Keratinocyte (primary cell): ENCODE measurements around the gene TMEM270. TPM values are rescaled to one million over a fixed set of nuclear protein-coding genes. Genes with fewer than 3 reads are reported as not detected.

ENCODE experiments used
- DNase-seq: peaks from one replicate; pipeline ENCODE4 v3.0.0-alpha.2; 2011; ENCODE audit warnings: low read depth, missing footprints, low spot score
- FAIRE-seq: peaks from 2 replicates; lab custom pipeline; 2011; peaks lifted over from hg19 to GRCh38; lab: Jason Lieb, UNC
- H2AFZ ChIP-seq: 2 replicates; pipeline ENCODE4 v1.6.0; 2012; ENCODE audit warnings: low read length, control low read depth, inconsistent platforms; ENCODE audit not compliant: control insufficient read depth
- H3K27ac ChIP-seq: 2 replicates; pipeline ENCODE4 v1.5.1; 2011; ENCODE audit warnings: low read length; ENCODE audit not compliant: control insufficient read depth, insufficient read depth
- H3K27me3 ChIP-seq: 3 replicates; pipeline ENCODE4 v1.6.0; 2011; ENCODE audit warnings: low read length; ENCODE audit not compliant: control insufficient read depth, insufficient read depth; ENCODE audit errors: extremely low read depth
- H3K36me3 ChIP-seq, 2 experiments: 2 replicates in 1 of 2; 3 replicates in 1 of 2; pipeline ENCODE4 v1.5.1; 2011; ENCODE audit warnings: low read length in 2 of 2, mild to moderate bottlenecking in 1 of 2; ENCODE audit not compliant: control insufficient read depth in 2 of 2, insufficient read depth in 2 of 2; ENCODE audit errors: extremely low read depth in 1 of 2
- H3K4me1 ChIP-seq: 3 replicates; pipeline ENCODE4 v1.5.1; 2011; ENCODE audit warnings: low read length; ENCODE audit not compliant: control insufficient read depth, insufficient read depth; ENCODE audit errors: extremely low read depth
- H3K4me2 ChIP-seq: 3 replicates; pipeline ENCODE4 v1.6.0; 2011; ENCODE audit warnings: low read depth, low read length; ENCODE audit not compliant: control insufficient read depth, insufficient read depth; ENCODE audit errors: extremely low read depth
- H3K4me3 ChIP-seq, 3 experiments: fragments of 200-600 bp in 1 of 3; sonication (generic) in 1 of 3; 2 replicates in 2 of 3; 3 replicates in 1 of 3; pipeline ENCODE4 v1.5.1; 2011 to 2016; ENCODE audit warnings: low read length in 3 of 3, mild to moderate bottlenecking in 3 of 3, control low read depth in 2 of 3, inconsistent platforms in 1 of 3, low read depth in 1 of 3, mixed read lengths in 1 of 3, mixed run types in 1 of 3, moderate library complexity in 1 of 3; ENCODE audit not compliant: control insufficient read depth in 2 of 3, insufficient read depth in 2 of 3; ENCODE audit errors: extremely low read depth in 1 of 3
- H3K79me2 ChIP-seq: 2 replicates; pipeline ENCODE4 v1.6.0; 2012; ENCODE audit warnings: low read length; ENCODE audit not compliant: control insufficient read depth, insufficient read depth
- H3K9ac ChIP-seq: 3 replicates; pipeline ENCODE4 v1.6.0; 2011; ENCODE audit warnings: low read length; ENCODE audit not compliant: control insufficient read depth, insufficient read depth; ENCODE audit errors: extremely low read depth
- H3K9me1 ChIP-seq: 3 replicates; pipeline ENCODE4 v1.6.0; 2011; ENCODE audit warnings: low read length; ENCODE audit not compliant: control insufficient read depth, insufficient read depth; ENCODE audit errors: extremely low read depth
- H3K9me3 ChIP-seq: 2 replicates; pipeline ENCODE4 v1.5.1; 2012; ENCODE audit warnings: low read depth, low read length; ENCODE audit not compliant: control insufficient read depth
- H4K20me1 ChIP-seq: 3 replicates; pipeline ENCODE4 v1.6.0; 2011; ENCODE audit warnings: low read length; ENCODE audit not compliant: control insufficient read depth, insufficient read depth; ENCODE audit errors: extremely low read depth
- CTCF ChIP-seq, 3 experiments: IDR thresholded peaks in 1 of 3; conservative IDR thresholded peaks in 1 of 3; optimal IDR thresholded peaks in 1 of 3; 2 replicates in 2 of 3; 3 replicates in 1 of 3; pipeline versions ENCODE3 to v1.5.1; 2011; ENCODE audit warnings: low read length in 3 of 3, mild to moderate bottlenecking in 3 of 3, moderate library complexity in 2 of 3, control low read depth in 1 of 3, inconsistent platforms in 1 of 3; ENCODE audit not compliant: insufficient read depth in 2 of 3; ENCODE audit errors: extremely low read depth in 1 of 3
- EZH2 ChIP-seq: IDR thresholded peaks from one replicate; pipeline ENCODE4 v1.6.1; 2012; ENCODE audit warnings: inconsistent platforms, mild to moderate bottlenecking, low read length, moderate library complexity
- dilution Hi-C: fragments of 300-500 bp; cut with MboI; formaldehyde crosslinking; loops from one replicate; pipeline ENCODE4 v1.7.0; 2020; ENCODE audit warnings: low sequenced_read_pairs; ENCODE audit not compliant: extremely low pct_ligation_motif_present
- polyA plus RNA-seq, 5 experiments: library from polyadenylated mRNA; depleted of rRNA in 3 of 5; stranded (reverse) in 3 of 5; stranded (forward) in 1 of 5; unstranded in 1 of 5; fragments of >200 nt; gene quantifications; 1 replicate in 1 of 5; 2 replicates in 3 of 5; 3 replicates in 1 of 5; pipeline versions ENCODE4 v1.2.1 to v1.2.3, GENCODE V29; 2011 to 2012; ENCODE audit warnings: missing spikeins in 2 of 5, low read depth in 1 of 5, low replicate concordance in 1 of 5

TMEM270 gene
- polyA plus RNA-seq, 1 donor (not counting 4 experiments of a cell fraction or from before 2014, with no cell fraction given): not detected

- Histone ChIP-seq H3K27me3 (no peaks in the 10 kb centered on the region), H3K27ac (no peak overlapping the region), H3K4me1 (peaks cover 11% of the 10 kb centered on the region), H3K9me3 (no peaks in the 10 kb centered on the region), H3K9ac (no peak overlapping the region), H3K36me3 (no peaks in the 10 kb centered on the region), H3K4me3 (no peak overlapping the region), H3K79me2 (no peaks in the 10 kb centered on the region), H3K9me1 (no peaks in the 10 kb centered on the region), H4K20me1 (peaks cover 2% of the 10 kb centered on the region), H2AFZ (no peak overlapping the region), H3K4me2 (no peak overlapping the region)
- TF ChIP-seq EZH2: no peak
- TF ChIP-seq CTCF (optimal IDR thresholded peaks at IDR 0.05 in 1 of 3, IDR thresholded peaks at IDR 0.05 in 1 of 3, conservative IDR thresholded peaks at IDR 0.05 in 1 of 3; ENCODE audit: extremely low read depth in 1 of 3, insufficient read depth in 2 of 3, low read length in 3 of 3): no peak
- no peak for FAIRE-seq
- dilution Hi-C loops: no loop called here
- no peak for DNase-seq
Measured at GRCh38 chr7:73901231-73901822, 40.4 kb downstream of the TMEM270 start.

GRCh38 chr7:73901823-73902597 is 41.1 kb downstream of the TMEM270 start:
- dilution Hi-C loops: no loop called here
- no peak for DNase-seq

More at GRCh38 chr7:73901823-73902597, 41.1 kb downstream of the TMEM270 start:
- Histone ChIP-seq H3K27me3 (no peaks in the 10 kb centered on the region), H3K27ac (no peak overlapping the region), H3K79me2 (no peaks in the 10 kb centered on the region), H2AFZ (no peak overlapping the region), H3K36me3 (no peaks in the 10 kb centered on the region), H3K9ac (no peak overlapping the region), H3K9me3 (no peaks in the 10 kb centered on the region), H3K4me3 (no peak overlapping the region), H4K20me1 (peaks cover 2% of the 10 kb centered on the region), H3K4me2 (no peak overlapping the region), H3K4me1 (peaks cover 9% of the 10 kb centered on the region), H3K9me1 (no peaks in the 10 kb centered on the region)
- FAIRE-seq: no peak
- TF ChIP-seq CTCF (optimal IDR thresholded peaks at IDR 0.05 in 1 of 3, IDR thresholded peaks at IDR 0.05 in 1 of 3, conservative IDR thresholded peaks at IDR 0.05 in 1 of 3; ENCODE audit: extremely low read depth in 1 of 3, insufficient read depth in 2 of 3, low read length in 3 of 3): no peak
- no peak for TF ChIP-seq EZH2
